Renal cortex interstitium (tissue), 11 donors: Measurements from ENCODE around the gene B9D1. TPM values are rescaled to one million over a fixed set of nuclear protein-coding genes. Genes with fewer than 3 reads are reported as not detected.

ENCODE experiments used
- DNase-seq, 11 donors: peaks; one replicate each; pipeline ENCODE4 v3.0.0-alpha.2; 2013; ENCODE audit warnings: low read depth in 9 of 11, low spot score in 4 of 11; ENCODE audit errors: extremely low read depth in 1 of 11
- polyA plus RNA-seq, 3 donors: library from polyadenylated mRNA; unstranded; fragments of 120-200 nt; gene quantifications; one replicate each; pipeline ENCODE4 v1.2.1, GENCODE V29; 2013; ENCODE audit not compliant: insufficient read length in 3 of 3

B9D1 gene
- polyA plus RNA-seq, 3 donors: 34.7 to 48.8 (median 39.6) TPM

- DNase-seq: no peak
Observed at GRCh38 chr17:19315104-19315503, 47.4 kb downstream of the B9D1 start.

- no peak for DNase-seq
Observed at GRCh38 chr17:19313746-19314651, 48.5 kb downstream of the B9D1 start.

- DNase-seq: no peak
Observed at GRCh38 chr17:19313066-19313745, 49.3 kb downstream of the B9D1 start.

- DNase-seq: no peak
Observed at GRCh38 chr17:19312406-19312805, 50.1 kb downstream of the B9D1 start.

- no peak for DNase-seq
Observed at GRCh38 chr17:19311421-19312215, 50.9 kb downstream of the B9D1 start.

- no peak for DNase-seq
Observed at GRCh38 chr17:19311016-19311415, 51.5 kb downstream of the B9D1 start.

- no peak for DNase-seq
Observed at GRCh38 chr17:19310151-19310550, 52.4 kb downstream of the B9D1 start.

- no peak for DNase-seq
Observed at GRCh38 chr17:19309701-19310100, 52.8 kb downstream of the B9D1 start.

- DNase-seq: no peak
Observed at GRCh38 chr17:19308398-19308797, 54.1 kb downstream of the B9D1 start.

- no peak for DNase-seq
Observed at GRCh38 chr17:19307521-19307920, 55.0 kb downstream of the B9D1 start.

GRCh38 chr17:19306160-19307111 is 56.1 kb downstream of the B9D1 start:
- DNase-seq: no peak

- DNase-seq: no peak
Observed at GRCh38 chr17:19305761-19306159, 56.8 kb downstream of the B9D1 start.

GRCh38 chr17:19305256-19305655 is 57.3 kb downstream of the B9D1 start:
- DNase-seq: no peak

- DNase-seq: no peak
Observed at GRCh38 chr17:19304751-19305150, 57.8 kb downstream of the B9D1 start.

GRCh38 chr17:19304209-19304608 is 58.3 kb downstream of the B9D1 start:
- DNase-seq: no peak

- DNase-seq: no peak
Observed at GRCh38 chr17:19303367-19303776, 59.2 kb downstream of the B9D1 start.

GRCh38 chr17:19302791-19303331 is 59.7 kb downstream of the B9D1 start:
- no peak for DNase-seq

GRCh38 chr17:19301973-19302372 is 60.5 kb downstream of the B9D1 start:
- no peak for DNase-seq
